ENCODE data around the gene TBL1XR1.

GRCh38 chr3:177145954-177146353 lies 51.3 kb downstream of the TBL1XR1 start:
- TF ChIP-seq POLR2A (IDR thresholded peaks at IDR 0.05; ENCODE audit: low read length) (no peak), GATA1 (IDR thresholded peaks at IDR 0.05; ENCODE audit: low read depth, low read length) (no peak)
